H1 (cell line): ENCODE measurements around the gene LPCAT1. TPM values are rescaled to one million over a fixed set of nuclear protein-coding genes. Genes with fewer than 3 reads are reported as not detected.

Source experiments
- CBX8 ChIP-seq: fragments of 300-800, 300-1000 bp; sonication (generic); IDR thresholded peaks from 2 replicates; pipeline ENCODE4 v1.7.1; 2016; ENCODE audit warnings: low read depth, low read length, borderline replicate concordance
- HDAC2 ChIP-seq, 2 experiments: fragments of 300-600 bp in 1 of 2; sonication (generic) in 1 of 2; IDR thresholded peaks; 2 replicates each; pipeline ENCODE4 v1.6.1; 2011 to 2012; ENCODE audit warnings: low read depth in 2 of 2, low read length in 2 of 2, mild to moderate bottlenecking in 2 of 2, moderate library complexity in 2 of 2, borderline replicate concordance in 1 of 2, inconsistent platforms in 1 of 2
- HDAC6 ChIP-seq: IDR thresholded peaks from one replicate; pipeline ENCODE4 v1.7.1; 2012; ENCODE audit warnings: low read depth, mild to moderate bottlenecking, inconsistent platforms, low read length, moderate library complexity
- JUN ChIP-seq: IDR thresholded peaks from 2 replicates; pipeline ENCODE4 v1.6.1; 2011; ENCODE audit warnings: low read depth, mild to moderate bottlenecking, improper control_type of control experiment, low read length
- NANOG ChIP-seq: IDR thresholded peaks from 2 replicates; pipeline ENCODE4 v1.6.1; 2011; ENCODE audit warnings: low read length, low read depth, mild to moderate bottlenecking, inconsistent platforms; ENCODE audit not compliant: insufficient read depth, poor library complexity, severe bottlenecking
- polyA plus RNA-seq, 7 experiments: library from polyadenylated mRNA; depleted of rRNA in 3 of 7; stranded (reverse) in 5 of 7; unstranded in 2 of 7; fragments of >200 nt in 5 of 7; fragments of 200-250 nt in 2 of 7; gene quantifications; 1 replicate in 5 of 7; 2 replicates in 1 of 7; 4 replicates in 1 of 7; pipeline versions ENCODE4 v1.2.1 to v1.2.3, GENCODE V29; 2011 to 2013; ENCODE audit warnings: missing spikeins in 2 of 7, mixed read lengths in 2 of 7
- total RNA-seq: library from RNA; stranded (reverse); fragmentation: NEBNext Ultra II Directional; extraction: Animal tissue kit (Norgen Biotek cat#: 25700); gene quantifications from 2 replicates; pipeline ENCODE4 v1.2.1, GENCODE V29; 2021

LPCAT1 gene
- total and polyA plus RNA-seq, 2 of the 8 experiments (the other 6 are each of a cell fraction or from before 2014, with no cell fraction given): 107 to 260 TPM

DNA sequence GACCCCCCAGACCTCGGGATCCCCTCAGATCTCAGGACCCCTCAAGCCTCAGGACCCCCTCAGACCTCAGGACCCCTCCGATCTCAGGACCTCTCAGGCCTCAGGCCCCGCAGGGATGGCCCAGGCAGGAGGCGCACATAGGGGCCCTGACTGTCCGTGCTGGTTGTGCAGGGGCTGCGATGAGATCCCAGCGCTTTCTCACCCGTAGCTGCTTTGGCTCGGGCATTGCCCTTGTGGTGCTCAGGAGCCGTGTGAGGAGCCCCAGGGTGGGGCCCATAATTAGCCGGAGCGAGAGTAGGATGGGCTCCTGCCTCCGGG, 680 bp upstream of the LPCAT1 start (continued):
- TF ChIP-seq NANOG: no peak
- no peak for TF ChIP-seq CBX8
- TF ChIP-seq HDAC2 (IDR thresholded peaks at IDR 0.05; ENCODE audit: borderline replicate concordance in 1 of 2, low read depth in 2 of 2, low read length in 2 of 2): no peak
- no peak for TF ChIP-seq JUN
- TF ChIP-seq HDAC6: no peak
